ENCODE data around the gene GAL.

Gene GAL

GRCh38 chr11:68704887-68705286 lies 20.5 kb downstream of the GAL start:
- in situ Hi-C loops (cut with MboI; ENCODE audit: low pct_unique_long_range_greater_than_20kb, low sequenced_read_pairs, unreplicated experiment) = no loop called here
- DNase-seq (ENCODE audit: low spot score) = no peak
- TF ChIP-seq CTCF (IDR thresholded peaks at IDR 0.05; ENCODE audit: extremely low read depth, insufficient read depth, missing control alignments) = no peak

- no peak for TF ChIP-seq CTCF (IDR thresholded peaks at IDR 0.05; ENCODE audit: extremely low read depth, insufficient read depth, missing control alignments)
- in situ Hi-C loops (cut with MboI; ENCODE audit: low pct_unique_long_range_greater_than_20kb, low sequenced_read_pairs, unreplicated experiment) = no loop called here
- no peak for DNase-seq (ENCODE audit: low spot score)
These were observed 23.2 kb downstream of the GAL start for GRCh38 chr11:68707527-68707926.

- in situ Hi-C loops (cut with MboI; ENCODE audit: low pct_unique_long_range_greater_than_20kb, low sequenced_read_pairs, unreplicated experiment) = no loop called here
- no peak for TF ChIP-seq CTCF (IDR thresholded peaks at IDR 0.05; ENCODE audit: extremely low read depth, insufficient read depth, missing control alignments)
These were observed 24.7 kb downstream of the GAL start for GRCh38 chr11:68709062-68709461.

GRCh38 chr11:68710409-68710808 lies 26.1 kb downstream of the GAL start:
- DNase-seq (ENCODE audit: low spot score) = no peak
- TF ChIP-seq CTCF (IDR thresholded peaks at IDR 0.05; ENCODE audit: extremely low read depth, insufficient read depth, missing control alignments) = no peak
- in situ Hi-C loops (cut with MboI; ENCODE audit: low pct_unique_long_range_greater_than_20kb, low sequenced_read_pairs, unreplicated experiment) = no loop called here

More at GRCh38 chr11:68709062-68709461, 24.7 kb downstream of the GAL start:
- no peak for DNase-seq (ENCODE audit: low spot score)

GRCh38 chr11:68711114-68711513 lies 26.8 kb downstream of the GAL start:
- in situ Hi-C loops (cut with MboI; ENCODE audit: low pct_unique_long_range_greater_than_20kb, low sequenced_read_pairs, unreplicated experiment) = no loop called here
- DNase-seq (ENCODE audit: low spot score) = no peak
- no peak for TF ChIP-seq CTCF (IDR thresholded peaks at IDR 0.05; ENCODE audit: extremely low read depth, insufficient read depth, missing control alignments)

GRCh38 chr11:68714060-68714856 lies 29.9 kb downstream of the GAL start:
- DNase-seq (ENCODE audit: low spot score) = no peak
- TF ChIP-seq CTCF (IDR thresholded peaks at IDR 0.05; ENCODE audit: extremely low read depth, insufficient read depth, missing control alignments) = no peak
- in situ Hi-C loops (cut with MboI; ENCODE audit: low pct_unique_long_range_greater_than_20kb, low sequenced_read_pairs, unreplicated experiment) = no loop called here
